ENCODE data around the gene GH1. TPM values are rescaled to one million over a fixed set of nuclear protein-coding genes. Genes with fewer than 3 reads are reported as not detected.
"Not testable (repeated sequence)": the region's sequence is repeated elsewhere in the genome, so short reads cannot be mapped to it uniquely, and the experiment has no call there.

GH1 gene
- total and polyA plus RNA-seq, 10 donors = 0.29 to 1.5 (median 0.72) TPM; not detected in 2

DNA sequence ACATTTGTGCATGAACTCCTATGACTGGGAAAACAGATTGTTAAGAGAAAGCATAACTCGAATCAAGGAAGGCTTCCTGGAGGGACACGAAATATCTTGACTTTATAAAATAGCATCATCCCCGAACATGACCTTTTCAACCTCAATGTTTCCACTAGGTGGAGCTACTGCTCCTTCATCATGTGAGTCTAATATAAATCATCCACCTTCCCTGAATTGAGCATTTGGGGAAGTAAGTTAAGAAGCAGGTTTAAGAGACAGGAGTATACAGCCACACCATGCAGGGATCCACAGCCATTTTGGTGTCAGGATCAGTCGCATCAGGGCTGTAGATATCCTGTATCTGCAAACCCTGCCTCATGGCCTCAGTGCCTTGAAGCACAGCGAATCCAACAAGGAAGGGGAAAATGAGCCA lies 14.8 kb downstream of the GH1 start:
- TF ChIP-seq, protein P1, sequence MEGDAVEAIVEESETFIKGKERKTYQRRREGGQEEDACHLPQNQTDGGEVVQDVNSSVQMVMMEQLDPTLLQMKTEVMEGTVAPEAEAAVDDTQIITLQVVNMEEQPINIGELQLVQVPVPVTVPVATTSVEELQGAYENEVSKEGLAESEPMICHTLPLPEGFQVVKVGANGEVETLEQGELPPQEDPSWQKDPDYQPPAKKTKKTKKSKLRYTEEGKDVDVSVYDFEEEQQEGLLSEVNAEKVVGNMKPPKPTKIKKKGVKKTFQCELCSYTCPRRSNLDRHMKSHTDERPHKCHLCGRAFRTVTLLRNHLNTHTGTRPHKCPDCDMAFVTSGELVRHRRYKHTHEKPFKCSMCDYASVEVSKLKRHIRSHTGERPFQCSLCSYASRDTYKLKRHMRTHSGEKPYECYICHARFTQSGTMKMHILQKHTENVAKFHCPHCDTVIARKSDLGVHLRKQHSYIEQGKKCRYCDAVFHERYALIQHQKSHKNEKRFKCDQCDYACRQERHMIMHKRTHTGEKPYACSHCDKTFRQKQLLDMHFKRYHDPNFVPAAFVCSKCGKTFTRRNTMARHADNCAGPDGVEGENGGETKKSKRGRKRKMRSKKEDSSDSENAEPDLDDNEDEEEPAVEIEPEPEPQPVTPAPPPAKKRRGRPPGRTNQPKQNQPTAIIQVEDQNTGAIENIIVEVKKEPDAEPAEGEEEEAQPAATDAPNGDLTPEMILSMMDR (IDR thresholded peaks at IDR 0.05 in 8 of 11, conservative IDR thresholded peaks at IDR 0.05 in 3 of 11) = peak in 9 of 11 experiments; percentile 24 to 68 (median 52)
- H3K4me3 ChIP-seq; H3K27me3 ChIP-seq (replicated peaks in 1 of 7); DNase-seq; H3K9me3 ChIP-seq; H3K36me3 ChIP-seq; intact Hi-C loops (cut with DNase I; ENCODE audit: low total_unique reads); H3K4me1 ChIP-seq; H3K27ac ChIP-seq: not testable (repeated sequence)
- WGBS, 5 donors = 22 to 27% (median 24%) methylated on average over 5 of the region's 5 CpGs

DNA sequence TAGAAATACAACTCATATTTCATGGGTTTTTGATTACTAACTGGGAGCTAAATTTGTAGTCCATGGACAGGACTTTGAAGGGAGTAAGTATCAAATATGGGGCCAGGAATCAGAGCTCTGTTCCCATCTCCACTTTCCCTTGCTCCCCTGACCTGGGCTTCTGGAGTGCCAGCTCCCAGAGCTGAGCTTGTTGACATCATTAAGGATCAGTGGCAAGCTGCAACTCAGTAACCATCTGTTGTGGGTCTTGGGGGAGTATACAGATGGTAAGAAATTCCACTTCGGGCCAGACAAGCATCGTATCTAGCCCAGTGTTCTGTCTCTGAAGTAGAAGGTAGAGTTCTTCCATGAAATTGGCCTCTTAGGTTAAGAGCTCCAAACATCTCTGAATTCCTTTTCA lies 16.7 kb downstream of the GH1 start:
- H3K4me3 ChIP-seq; DNase-seq; H3K27me3 ChIP-seq (replicated peaks in 1 of 7); H3K36me3 ChIP-seq; H3K27ac ChIP-seq; H3K9me3 ChIP-seq; H3K4me1 ChIP-seq: not testable (repeated sequence)
- intact Hi-C loops (cut with DNase I; ENCODE audit: low total_unique reads) = loop anchor here (2.0 kb wide), 1 partner anchor 19 kb away; no protein-coding TSS in a partner anchor
- 84 to 91% (median 87%) methylated on average over 2 of the region's 2 CpGs for WGBS, 5 donors

DNA sequence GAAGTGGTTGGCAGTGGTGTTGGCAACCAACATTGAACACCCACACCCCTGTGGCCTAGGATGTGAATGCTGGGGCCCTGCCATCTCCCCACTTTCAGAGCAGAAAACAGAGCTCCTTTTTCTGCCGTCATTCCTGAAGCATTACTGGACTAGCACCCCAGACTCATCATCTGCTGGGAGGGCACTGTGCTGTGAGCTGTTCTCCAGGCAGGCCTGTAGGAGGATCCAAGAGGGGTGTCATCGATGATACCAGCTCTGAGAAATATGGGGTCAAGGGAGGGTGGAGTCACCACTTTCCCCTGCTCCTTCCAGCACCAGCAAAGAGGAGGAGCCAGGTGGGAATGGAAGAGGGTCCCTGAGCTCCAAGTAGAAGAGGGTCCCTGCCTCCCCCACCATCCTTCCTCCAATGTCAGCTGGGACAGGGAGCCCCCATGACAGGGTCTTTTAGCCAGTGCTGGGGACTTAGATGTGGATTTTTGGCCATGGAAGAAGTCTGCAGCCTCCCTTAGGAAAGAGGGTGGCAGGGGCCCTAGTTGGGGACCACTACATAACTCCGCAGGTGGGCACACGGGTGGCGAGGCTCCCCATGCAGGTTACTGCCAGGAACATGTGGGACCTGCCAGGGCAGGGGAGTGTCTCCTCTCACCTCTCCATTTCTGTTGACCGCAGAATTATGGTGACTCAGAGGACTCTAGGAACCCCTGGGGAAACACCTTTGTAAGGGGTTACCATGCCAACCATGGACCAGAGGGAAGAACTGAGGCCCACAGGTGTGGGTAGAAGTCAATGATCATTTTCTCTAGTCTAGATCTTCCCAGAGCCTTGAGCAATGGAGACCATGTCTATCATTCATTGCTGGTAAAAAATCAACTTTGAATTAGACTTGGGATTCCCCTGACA lies 19.5 kb downstream of the GH1 start:
- 83 to 92% (median 85%) methylated on average over 5 to 6 of the region's 6 CpGs for WGBS, 5 donors
- not testable (repeated sequence) for DNase-seq

DNA sequence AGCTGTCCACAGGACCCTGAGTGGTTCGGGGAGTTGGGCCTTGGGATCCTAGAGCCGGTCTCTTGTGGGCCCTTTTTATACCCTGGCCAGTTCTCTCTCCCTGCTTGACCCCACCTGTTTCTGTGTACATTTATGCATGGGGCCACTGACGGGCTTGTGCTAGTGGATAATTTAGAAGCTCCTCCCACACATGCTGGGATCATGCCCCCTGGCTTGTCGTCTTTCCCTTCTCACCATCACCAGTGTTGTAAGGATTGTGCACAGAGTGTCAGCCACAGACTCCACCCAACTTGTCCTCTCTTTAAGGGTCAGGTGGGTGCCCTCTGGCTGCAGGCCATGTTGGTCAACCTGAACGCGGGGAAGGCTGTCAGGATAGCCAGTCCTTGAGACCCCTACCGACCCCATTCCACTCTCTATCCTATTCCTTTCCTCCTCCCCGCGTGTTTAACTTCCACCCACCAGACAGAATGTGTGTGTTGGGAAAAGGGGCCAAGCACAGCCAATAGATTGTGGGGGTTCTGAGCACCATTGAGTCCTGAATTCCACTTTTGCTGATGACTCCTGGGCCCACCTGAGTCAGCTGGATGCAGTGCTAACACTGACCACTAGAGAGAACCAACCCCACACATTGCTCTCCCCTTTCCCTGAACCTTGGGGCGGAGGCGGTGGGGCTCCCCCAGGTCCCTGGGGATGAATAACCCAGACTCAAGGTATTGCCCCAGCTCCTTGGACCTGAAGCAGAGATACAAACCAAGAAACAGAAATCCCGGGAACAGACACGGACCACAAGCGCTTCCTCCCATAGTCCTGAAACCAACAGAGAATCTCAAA lies 21.9 kb downstream of the GH1 start, which contains the start of gene CSH1:
Gene CSH1 (minus strand): TSS at position 51 of the 831 bp plus-strand sequence. CDS start 63 bp downstream, outside the sequence.
- H3K27ac ChIP-seq; H3K36me3 ChIP-seq; H3K4me3 ChIP-seq; H3K9me3 ChIP-seq; intact Hi-C loops (cut with DNase I; ENCODE audit: low total_unique reads); H3K27me3 ChIP-seq (replicated peaks in 1 of 7); H3K4me1 ChIP-seq; DNase-seq: not testable (repeated sequence)
- WGBS, 5 donors = 87 to 97% (median 90%) methylated on average over 5 to 11 of the region's 14 CpGs

More for the DNA sequence above, 19.5 kb downstream of the GH1 start:
- H3K36me3 ChIP-seq; intact Hi-C loops (cut with DNase I; ENCODE audit: low total_unique reads); H3K27ac ChIP-seq; H3K27me3 ChIP-seq (replicated peaks in 1 of 7); H3K4me3 ChIP-seq; H3K4me1 ChIP-seq; H3K9me3 ChIP-seq: not testable (repeated sequence)

DNA sequence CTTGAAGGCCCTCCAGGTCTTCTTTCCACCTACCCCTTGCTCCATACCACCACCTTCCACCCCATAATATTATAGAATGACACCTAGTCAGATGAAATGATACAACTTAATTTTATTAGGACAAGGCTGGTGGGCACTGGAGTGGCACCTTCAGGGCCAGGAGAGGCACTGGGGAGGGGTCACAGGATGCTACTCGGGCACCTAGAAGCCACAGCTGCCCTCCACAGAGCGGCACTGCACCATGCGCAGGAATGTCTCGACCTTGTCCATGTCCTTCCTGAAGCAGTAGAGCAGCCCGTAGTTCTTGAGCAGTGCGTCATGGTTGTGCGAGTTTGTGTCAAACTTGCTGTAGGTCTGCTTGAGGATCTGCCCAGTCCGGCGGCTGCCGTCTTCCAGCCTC lies 23.8 kb downstream of the GH1 start:
- H3K27me3 ChIP-seq (replicated peaks in 1 of 7); DNase-seq; H3K9me3 ChIP-seq; H3K4me1 ChIP-seq; H3K27ac ChIP-seq; H3K4me3 ChIP-seq; intact Hi-C loops (cut with DNase I; ENCODE audit: low total_unique reads); H3K36me3 ChIP-seq: not testable (repeated sequence)
- 72 to 84% (median 82%) methylated on average over 4 to 10 of the region's 10 CpGs for WGBS, 5 donors

DNA sequence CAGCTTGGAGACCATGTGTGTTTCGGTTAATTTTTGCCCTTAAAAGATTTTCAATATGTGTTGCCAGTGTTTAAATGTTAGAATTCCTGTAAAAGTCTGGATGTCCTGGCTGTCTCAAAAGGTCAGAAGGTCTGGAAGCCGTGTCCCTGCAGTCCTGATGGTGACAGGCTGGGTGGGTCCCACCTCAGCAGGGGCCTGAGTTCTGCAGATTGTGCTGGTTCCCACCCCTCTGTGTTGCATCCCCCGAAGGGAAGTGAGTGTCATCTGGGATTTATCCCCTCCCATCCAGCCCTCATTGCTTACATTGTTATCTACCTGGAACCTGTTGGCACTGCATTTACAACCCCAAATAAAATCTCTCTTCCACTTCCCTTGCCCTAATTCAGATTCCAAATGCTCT lies 24.6 kb downstream of the GH1 start:
- H3K9me3 ChIP-seq; DNase-seq; H3K4me3 ChIP-seq; H3K4me1 ChIP-seq; H3K27me3 ChIP-seq (replicated peaks in 1 of 7); H3K36me3 ChIP-seq; H3K27ac ChIP-seq; intact Hi-C loops (cut with DNase I; ENCODE audit: low total_unique reads): not testable (repeated sequence)
- WGBS, 5 donors = 72 to 90% (median 75%) methylated on average over 2 to 3 of the region's 3 CpGs

DNA sequence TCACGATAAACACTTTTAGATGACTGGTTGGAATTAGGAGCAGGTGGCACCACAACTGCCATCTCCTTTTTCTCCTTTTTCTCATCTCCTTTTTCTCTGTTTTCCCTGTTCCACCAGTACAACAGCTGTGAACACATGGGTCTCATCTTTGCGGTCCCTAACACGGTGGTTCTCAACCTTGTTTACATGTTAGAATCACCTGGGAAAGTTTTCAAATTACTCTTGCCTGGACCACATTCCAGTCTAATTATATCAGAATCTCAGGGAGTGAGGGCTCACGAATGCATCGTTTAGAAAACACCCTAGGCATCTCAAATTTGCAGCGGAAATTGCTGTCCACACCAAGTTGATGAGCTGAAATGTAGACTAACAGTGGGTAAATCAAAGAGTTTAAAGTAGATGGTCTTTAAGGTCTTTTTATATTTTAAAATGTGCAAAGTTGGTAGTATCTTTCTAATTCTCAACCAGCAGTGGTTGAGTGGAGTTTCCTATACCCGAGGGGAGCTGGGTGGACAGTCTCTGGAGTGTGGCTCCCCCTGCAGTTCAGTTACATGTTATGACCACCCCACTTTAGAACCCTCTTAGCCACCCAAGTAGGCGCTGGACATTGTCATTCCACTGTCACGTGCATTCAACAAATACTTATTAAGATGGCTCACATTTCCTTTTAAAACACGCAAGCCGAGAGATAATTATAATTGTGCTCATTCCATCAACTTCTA lies 26.2 kb downstream of the GH1 start:
- H3K9me3 ChIP-seq; DNase-seq; H3K4me3 ChIP-seq; H3K27me3 ChIP-seq (replicated peaks in 1 of 7); H3K36me3 ChIP-seq; H3K27ac ChIP-seq; intact Hi-C loops (cut with DNase I; ENCODE audit: low total_unique reads): not testable (repeated sequence)
- 76 to 89% (median 81%) methylated on average over 10 to 11 of the region's 11 CpGs for WGBS, 5 donors
- H3K4me1 ChIP-seq = peaks cover 0 to 14% (median 0%) of the 10 kb centered on the region in 6 donors

All from spleen (tissue), 11 donors.